Measurements from ENCODE around the gene VGF. TPM values are rescaled to one million over a fixed set of nuclear protein-coding genes. Genes with fewer than 3 reads are reported as not detected.
"Not testable (repeated sequence)": the region's sequence is repeated elsewhere in the genome, so short reads cannot be mapped to it uniquely, and the experiment has no call there.

Gene VGF
- total RNA-seq, 1 donor from 2014 or later = 0.10 TPM

- no peak for DNase-seq
These were observed 30.9 kb downstream of the VGF start for GRCh38 chr7:101134399-101134980.

DNA sequence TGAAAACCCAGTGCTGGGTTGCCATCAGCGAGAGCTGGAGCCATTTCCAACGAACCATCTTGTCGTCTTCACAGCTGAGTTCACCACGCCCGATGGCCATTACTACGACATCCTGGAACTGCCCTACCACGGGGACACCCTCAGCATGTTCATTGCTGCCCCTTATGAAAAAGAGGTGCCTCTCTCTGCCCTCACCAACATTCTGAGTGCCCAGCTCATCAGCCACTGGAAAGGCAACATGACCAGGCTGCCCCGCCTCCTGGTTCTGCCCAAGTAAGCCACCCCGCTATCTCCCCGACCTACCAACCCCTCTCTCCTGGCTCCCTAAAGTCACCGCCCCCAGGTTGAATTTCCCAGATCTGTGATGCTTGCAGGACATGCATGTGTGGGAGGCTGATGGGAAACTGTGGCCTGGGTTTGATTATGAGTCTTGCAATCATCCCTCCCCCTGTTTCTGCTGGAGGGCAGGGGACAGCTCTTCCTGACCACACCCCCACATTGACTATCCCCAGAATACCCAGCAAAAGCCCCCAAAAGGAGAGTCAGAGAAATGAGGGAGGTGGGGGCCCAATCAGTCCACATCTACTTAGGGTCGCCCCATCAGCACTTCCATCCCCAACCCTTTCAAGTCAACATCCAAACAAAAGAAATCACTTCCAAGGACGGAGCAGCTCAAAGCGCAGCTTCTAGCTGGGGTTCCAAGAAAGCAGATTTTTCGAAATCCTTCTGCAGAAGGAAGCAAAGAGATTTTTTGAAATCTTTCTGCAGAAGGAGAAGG is 31.6 kb downstream of the VGF start:
- DNase-seq = no peak

- not testable (repeated sequence) for DNase-seq
These were observed 32.5 kb downstream of the VGF start for GRCh38 chr7:101132626-101133600.

DNA sequence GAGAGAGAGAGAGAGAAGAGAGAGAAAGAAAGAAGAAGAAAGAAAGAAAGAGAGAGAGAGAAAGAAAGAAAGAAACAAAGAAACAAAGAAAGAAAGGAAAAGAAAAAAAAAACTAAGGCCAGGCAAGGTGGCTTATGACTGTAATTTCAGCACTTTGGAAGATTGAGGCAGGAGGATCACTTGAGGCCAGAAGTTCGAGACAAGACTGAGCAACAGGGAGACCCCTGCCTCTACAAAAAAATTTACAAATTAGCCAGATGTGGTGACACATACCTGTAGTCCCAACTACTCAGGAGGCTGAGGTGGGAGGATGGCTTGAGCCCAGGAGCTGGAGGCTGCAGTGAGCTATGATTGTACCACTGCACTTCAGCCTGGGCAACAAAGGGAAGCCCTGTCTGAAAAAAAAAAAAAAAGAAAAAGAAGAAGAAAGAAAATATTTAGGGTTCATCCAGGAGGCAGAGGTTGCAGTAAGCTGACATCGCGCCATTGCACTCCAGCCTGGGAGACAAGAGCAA is 35.7 kb downstream of the VGF start:
- no peak for DNase-seq

- no peak for DNase-seq
These were observed 37.1 kb downstream of the VGF start for GRCh38 chr7:101128040-101128834.

- DNase-seq = no peak
These were observed 37.8 kb downstream of the VGF start for GRCh38 chr7:101127460-101128039.

- peak; percentile 95 for DNase-seq
These were observed 38.5 kb downstream of the VGF start, which contains the start of gene SERPINE1 for GRCh38 chr7:101126651-101127459. Gene SERPINE1, plus strand, starts transcription at chr7:101127104. Its CDS starts 1,290 bp downstream, at chr7:101128394.

DNA sequence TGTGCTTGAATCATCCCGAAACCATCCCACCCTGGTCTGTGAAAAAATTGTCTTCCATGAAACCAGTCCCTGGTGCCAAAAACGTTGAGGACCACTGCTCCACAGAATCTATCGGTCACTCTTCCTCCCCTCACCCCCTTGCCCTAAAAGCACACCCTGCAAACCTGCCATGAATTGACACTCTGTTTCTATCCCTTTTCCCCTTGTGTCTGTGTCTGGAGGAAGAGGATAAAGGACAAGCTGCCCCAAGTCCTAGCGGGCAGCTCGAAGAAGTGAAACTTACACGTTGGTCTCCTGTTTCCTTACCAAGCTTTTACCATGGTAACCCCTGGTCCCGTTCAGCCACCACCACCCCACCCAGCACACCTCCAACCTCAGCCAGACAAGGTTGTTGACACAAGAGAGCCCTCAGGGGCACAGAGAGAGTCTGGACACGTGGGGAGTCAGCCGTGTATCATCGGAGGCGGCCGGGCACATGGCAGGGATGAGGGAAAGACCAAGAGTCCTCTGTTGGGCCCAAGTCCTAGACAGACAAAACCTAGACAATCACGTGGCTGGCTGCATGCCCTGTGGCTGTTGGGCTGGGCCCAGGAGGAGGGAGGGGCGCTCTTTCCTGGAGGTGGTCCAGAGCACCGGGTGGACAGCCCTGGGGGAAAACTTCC is 39.2 kb downstream of the VGF start:
- no peak for DNase-seq

DNA sequence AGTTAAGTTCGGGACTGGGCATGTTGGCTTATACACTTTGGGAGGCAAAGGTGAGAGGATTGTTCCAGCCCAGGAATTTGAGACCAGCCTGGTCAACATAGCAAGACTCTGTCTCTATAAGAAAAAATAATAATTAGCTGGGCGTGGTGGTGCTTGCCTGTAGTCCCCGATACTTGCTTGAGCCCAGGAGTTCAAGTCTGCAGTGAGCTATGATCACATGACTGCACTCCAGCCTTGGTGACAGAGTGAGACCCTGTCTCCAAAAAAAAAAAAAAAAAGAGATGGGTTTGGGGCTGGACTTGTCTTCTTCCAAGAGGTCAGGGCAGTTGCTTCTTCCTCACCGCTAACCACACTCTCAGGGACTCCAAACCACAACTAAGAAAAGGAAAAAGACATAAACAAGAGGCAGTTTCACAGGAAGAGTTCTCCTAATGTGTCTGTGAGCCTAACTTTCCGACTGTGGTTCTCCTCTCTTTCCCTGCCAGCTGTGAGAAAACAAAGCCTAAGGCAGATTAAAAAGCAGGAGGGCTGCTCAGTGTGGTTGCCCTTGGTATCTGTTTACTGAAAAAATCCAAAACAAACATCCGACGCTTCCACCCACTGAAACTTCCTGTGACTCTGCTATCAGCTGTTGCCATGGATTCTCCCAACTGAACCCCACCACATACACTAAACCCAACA is 40.9 kb downstream of the VGF start:
- peak; percentile 55 for DNase-seq

- DNase-seq = no peak
These were observed 41.7 kb downstream of the VGF start for GRCh38 chr7:101123703-101124068.

DNA sequence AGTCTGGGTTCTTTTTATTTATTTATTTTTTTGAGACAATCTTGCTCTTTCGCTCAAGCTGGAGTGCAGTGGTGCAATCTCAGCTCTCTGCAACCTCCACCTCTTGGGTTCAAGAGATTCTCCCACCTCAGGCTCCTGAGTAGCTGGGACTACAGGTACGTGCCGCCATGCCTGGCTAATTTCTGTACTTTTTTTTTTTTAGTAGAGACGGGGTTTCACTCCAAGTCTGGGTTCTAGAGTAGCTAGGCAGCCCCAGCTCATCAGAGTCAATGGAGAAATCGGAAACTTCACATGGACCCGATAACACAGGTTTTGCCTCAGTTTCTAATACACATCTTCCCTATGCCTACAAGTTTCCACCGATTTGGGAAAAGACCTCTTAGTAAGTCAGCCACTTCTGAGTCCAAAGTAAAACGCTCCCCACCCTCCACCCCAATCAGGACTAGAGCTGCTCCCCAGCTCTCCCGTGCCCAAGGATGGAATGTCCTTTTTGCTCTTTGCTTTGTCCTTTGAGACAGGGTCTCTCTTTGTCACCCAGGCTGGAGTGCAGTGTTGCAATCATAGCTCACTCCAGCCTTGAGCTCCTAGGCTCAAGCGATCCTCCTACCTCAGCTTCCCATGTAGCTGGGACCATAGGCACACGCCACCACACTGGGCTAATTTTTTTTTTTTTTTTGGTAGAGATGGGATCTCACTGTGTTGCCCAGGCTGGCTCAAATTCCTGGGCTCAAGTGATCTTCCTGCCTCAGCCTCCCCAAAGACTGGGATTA is 42.3 kb downstream of the VGF start:
- DNase-seq = no peak

DNA sequence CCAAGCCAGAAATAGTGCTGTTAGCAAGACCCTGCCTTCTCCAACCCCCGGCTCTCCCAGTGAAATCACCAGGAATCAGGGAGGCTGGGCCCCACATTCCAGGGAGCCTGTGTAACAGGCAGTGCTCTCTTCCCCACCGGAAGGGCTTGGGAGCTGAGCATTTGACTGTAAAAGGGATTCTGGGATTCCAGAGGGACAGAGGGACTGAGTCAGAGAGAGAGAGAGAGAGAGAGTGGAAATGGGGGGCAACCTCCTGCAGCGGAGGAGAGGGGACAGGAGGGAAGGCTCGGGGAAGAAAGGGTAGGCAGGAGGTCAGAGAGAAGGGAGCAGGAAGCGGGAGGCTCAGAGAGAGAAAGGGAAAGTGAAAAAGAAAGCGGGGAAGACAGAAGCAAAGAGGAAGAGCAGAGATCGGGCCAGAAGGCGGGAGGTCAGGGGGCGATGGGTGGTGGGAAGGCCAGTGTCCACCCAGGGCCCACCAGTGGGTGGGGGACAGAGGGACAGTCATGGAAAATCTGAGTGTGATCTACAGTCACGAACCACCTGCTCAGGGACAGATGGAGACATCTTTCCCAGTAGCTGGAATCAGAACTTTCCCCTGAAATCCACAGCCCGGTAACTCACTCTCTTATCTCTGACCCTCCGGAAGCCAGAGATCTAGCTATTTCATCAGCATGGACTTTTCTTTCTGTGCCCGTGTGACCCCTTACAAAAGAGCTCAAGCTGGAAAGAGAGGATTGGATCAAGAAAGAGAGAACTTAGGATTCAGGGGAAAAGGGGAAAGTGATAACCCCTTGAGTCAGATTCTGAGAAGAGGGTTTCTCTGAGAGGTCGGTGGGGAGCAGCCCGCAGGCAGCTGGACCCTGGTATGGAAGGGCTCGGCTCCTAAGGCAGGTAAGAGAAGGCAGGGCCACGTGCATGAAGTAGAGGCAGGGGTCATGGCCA is 43.1 kb downstream of the VGF start:
- DNase-seq = peak; percentile 95

- DNase-seq = not testable (repeated sequence)
These were observed 43.8 kb downstream of the VGF start for GRCh38 chr7:101121631-101121990.

DNA sequence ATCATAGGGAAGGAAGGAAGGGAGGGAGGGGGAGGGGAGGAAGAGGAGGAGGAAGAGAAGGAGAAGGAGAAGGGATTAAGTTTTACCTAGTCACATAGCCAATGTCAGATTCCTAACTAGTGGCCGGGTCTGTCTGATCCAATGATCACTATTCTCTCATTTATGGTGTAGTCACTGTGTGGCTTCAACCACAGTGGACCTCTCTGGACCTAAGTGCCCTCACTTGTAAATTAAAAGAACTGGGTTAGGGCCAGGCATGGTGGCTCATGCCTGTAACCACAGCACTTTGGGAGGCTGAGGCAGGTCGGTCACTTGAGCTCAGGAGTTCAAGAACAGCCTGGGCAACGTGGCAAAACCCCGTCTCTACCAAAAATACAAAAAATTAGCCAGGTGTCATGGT is 45.1 kb downstream of the VGF start:
- no peak for DNase-seq

GRCh38 chr7:101119876-101120275 is 45.5 kb downstream of the VGF start:
- no peak for DNase-seq

- no peak for DNase-seq
These were observed 46.5 kb downstream of the VGF start for GRCh38 chr7:101118856-101119255.

GRCh38 chr7:101116898-101117297 is 48.5 kb downstream of the VGF start:
- DNase-seq = no peak

All from skin of body (tissue), 2 donors.